Calu3 (cell line): ENCODE data around the gene DHRS2. TPM values are rescaled to one million over a fixed set of nuclear protein-coding genes. Genes with fewer than 3 reads are reported as not detected.

Experiments used
- BruUV-seq: library from RNA; stranded (reverse); fragments of 400-500 nt; replicated peaks from 2 replicates; lab custom pipeline; 2021; lab: Mats Ljungman, UMichigan
- CTCF ChIA-PET: fragments of 300-600 bp; sonication (Branson Sonifier 250); formaldehyde crosslinking; loops from one replicate; lab custom pipeline; 2022; ENCODE audit warnings: antibody characterized with exemption; lab: Charles Lee
- DNase-seq: peaks from one replicate; pipeline ENCODE4 v3.0.0; 2022
- H3K27ac Mint-ChIP-seq: one replicate; pipeline ENCODE4 v1.8.0; 2022; ENCODE audit warnings: mixed read lengths; ENCODE audit not compliant: unreplicated experiment
- H3K27me3 Mint-ChIP-seq: one replicate; pipeline ENCODE4 v1.8.0; 2022; ENCODE audit warnings: mixed read lengths; ENCODE audit not compliant: unreplicated experiment
- H3K36me3 Mint-ChIP-seq: one replicate; pipeline ENCODE4 v1.8.0; 2022; ENCODE audit warnings: mild to moderate bottlenecking, moderate library complexity, mixed read lengths; ENCODE audit not compliant: insufficient read depth, unreplicated experiment
- H3K4me1 Mint-ChIP-seq: one replicate; pipeline ENCODE4 v1.8.0; 2022; ENCODE audit warnings: mild to moderate bottlenecking, low read depth, mixed read lengths; ENCODE audit not compliant: unreplicated experiment
- H3K4me3 Mint-ChIP-seq: one replicate; pipeline ENCODE4 v1.8.0; 2022; ENCODE audit warnings: mild to moderate bottlenecking, low read depth, moderate library complexity, mixed read lengths; ENCODE audit not compliant: unreplicated experiment
- H3K9me3 Mint-ChIP-seq: one replicate; pipeline ENCODE4 v1.8.0; 2022; ENCODE audit warnings: low read depth, mixed read lengths; ENCODE audit not compliant: unreplicated experiment
- intact Hi-C: fragments of 100-400 bp; cut with micrococcal nuclease; formaldehyde crosslinking; loops from one replicate; pipeline ENCODE4 v1.10.0; 2022; ENCODE audit not compliant: unreplicated experiment
- total RNA-seq: library from RNA; stranded (reverse); gene quantifications from 2 replicates; pipeline ENCODE4 v1.2.3, GENCODE V29; 2022
- TF ChIP-seq, protein P1 (sequence below): fragments of 200-600 bp; IDR thresholded peaks from one replicate; pipeline ENCODE4 v1.8.0; 2022; ENCODE audit warnings: antibody characterized with exemption; ENCODE audit not compliant: unreplicated experiment

DHRS2 gene
- total RNA-seq, 1 experiment from 2014 or later, result 1.8 TPM

DNA sequence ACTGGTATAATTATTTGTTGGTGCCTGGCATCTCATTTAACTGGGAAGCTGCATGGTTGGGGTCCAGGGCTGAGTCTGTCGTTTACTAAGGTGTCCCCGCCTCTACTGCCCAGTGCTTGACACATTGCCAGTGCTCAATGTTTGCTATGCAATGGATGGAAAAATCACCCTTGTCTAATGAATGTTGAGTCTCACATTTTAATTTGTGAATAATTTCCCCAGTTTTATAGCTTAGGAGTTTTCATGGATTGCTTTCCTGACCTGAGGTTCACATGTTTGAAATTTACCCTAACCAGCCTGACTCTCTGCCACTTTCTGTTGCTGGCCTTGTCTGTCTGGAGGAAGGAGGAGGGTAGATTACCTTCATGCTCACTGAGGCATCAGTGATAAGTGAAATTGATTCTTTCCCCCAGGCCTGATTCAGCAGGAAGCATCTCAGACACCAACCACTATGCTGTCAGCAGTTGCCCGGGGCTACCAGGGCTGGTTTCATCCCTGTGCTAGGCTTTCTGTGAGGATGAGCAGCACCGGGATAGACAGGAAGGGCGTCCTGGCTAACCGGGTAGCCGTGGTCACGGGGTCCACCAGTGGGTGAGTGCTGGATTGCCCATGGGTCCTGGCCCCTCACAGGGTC, 2.4 kb downstream of the DHRS2 start:
- CTCF ChIA-PET, result no interaction called here
- no peak for DNase-seq
- Mint-ChIP-seq H3K36me3 (no peaks in the 10 kb centered on the region), H3K4me1 (no peaks in the 10 kb centered on the region), H3K4me3 (no peak overlapping the region), H3K27ac (no peak overlapping the region), H3K9me3 (no peaks in the 10 kb centered on the region), H3K27me3 (peaks cover 18% of the 10 kb centered on the region)
- TF ChIP-seq, protein P1, sequence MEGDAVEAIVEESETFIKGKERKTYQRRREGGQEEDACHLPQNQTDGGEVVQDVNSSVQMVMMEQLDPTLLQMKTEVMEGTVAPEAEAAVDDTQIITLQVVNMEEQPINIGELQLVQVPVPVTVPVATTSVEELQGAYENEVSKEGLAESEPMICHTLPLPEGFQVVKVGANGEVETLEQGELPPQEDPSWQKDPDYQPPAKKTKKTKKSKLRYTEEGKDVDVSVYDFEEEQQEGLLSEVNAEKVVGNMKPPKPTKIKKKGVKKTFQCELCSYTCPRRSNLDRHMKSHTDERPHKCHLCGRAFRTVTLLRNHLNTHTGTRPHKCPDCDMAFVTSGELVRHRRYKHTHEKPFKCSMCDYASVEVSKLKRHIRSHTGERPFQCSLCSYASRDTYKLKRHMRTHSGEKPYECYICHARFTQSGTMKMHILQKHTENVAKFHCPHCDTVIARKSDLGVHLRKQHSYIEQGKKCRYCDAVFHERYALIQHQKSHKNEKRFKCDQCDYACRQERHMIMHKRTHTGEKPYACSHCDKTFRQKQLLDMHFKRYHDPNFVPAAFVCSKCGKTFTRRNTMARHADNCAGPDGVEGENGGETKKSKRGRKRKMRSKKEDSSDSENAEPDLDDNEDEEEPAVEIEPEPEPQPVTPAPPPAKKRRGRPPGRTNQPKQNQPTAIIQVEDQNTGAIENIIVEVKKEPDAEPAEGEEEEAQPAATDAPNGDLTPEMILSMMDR, result no peak
- intact Hi-C loops, result no loop called here
- BruUV-seq, result no TSS peak

DNA sequence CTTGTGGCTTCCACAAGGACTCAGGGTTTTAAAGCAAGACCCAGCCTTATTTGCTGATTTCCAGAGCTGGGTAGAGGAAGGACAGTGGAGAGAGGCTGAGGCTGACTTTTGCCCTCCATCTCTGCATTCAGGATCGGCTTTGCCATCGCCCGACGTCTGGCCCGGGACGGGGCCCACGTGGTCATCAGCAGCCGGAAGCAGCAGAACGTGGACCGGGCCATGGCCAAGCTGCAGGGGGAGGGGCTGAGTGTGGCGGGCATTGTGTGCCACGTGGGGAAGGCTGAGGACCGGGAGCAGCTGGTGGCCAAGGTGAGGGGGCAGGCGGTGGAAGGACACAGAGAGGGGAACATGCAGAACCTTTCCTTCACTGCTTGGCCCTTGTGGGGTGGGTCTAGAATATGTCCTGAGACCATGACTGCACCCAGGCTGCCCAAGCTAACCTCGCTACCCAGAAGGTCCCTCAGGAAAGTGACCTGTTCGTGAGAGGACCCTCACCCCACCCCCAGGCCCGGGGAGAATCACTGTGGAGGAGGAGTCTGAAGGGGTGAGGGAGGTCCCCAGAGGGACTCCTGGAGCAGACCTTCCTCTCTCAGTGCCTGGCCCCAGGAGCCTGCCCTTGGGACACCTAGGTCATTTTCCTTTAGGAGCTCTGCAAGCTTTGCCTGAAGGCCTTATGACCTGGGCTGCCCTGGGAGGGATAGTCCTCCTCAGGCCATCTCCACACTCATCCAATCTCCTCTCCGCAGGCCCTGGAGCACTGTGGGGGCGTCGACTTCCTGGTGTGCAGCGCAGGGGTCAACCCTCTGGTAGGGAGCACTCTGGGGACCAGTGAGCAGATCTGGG, 3.1 kb downstream of the DHRS2 start:
- no peak for DNase-seq
- intact Hi-C loops, result no loop called here
- Mint-ChIP-seq H3K27me3 (peaks cover 13% of the 10 kb centered on the region), H3K4me3 (no peak overlapping the region), H3K27ac (no peak overlapping the region), H3K36me3 (no peaks in the 10 kb centered on the region), H3K9me3 (no peaks in the 10 kb centered on the region), H3K4me1 (no peaks in the 10 kb centered on the region)
- TF ChIP-seq, protein P1, result no peak
- CTCF ChIA-PET, result interaction anchor here (0.6 kb wide), 1 partner anchor 727 kb away, joined by 3 read pairs; no protein-coding TSS in a partner anchor
- no TSS peak for BruUV-seq

GRCh38 chr14:23639891-23640523, 3.8 kb downstream of the DHRS2 start:
- Mint-ChIP-seq H3K4me1 (no peaks in the 10 kb centered on the region), H3K27me3 (peaks cover 13% of the 10 kb centered on the region), H3K36me3 (no peaks in the 10 kb centered on the region), H3K9me3 (no peaks in the 10 kb centered on the region), H3K4me3 (no peak overlapping the region), H3K27ac (no peak overlapping the region)
- intact Hi-C loops, result no loop called here
- no TSS peak for BruUV-seq
- TF ChIP-seq, protein P1, result no peak
- CTCF ChIA-PET, result interaction anchor here (0.6 to 2.3 kb wide), 2 partner anchors 8 to 726 kb away, joined by 3 to 10 read pairs; no protein-coding TSS in a partner anchor
- no peak for DNase-seq

GRCh38 chr14:23640524-23641141, 4.5 kb downstream of the DHRS2 start:
- peaks cover 13% of the 10 kb centered on the region for H3K27me3 Mint-ChIP-seq
- no peak for DNase-seq
- intact Hi-C loops, result no loop called here
- no peaks in the 10 kb centered on the region for H3K9me3 Mint-ChIP-seq
- TF ChIP-seq, protein P1, result no peak
- CTCF ChIA-PET, result interaction anchor here (2.3 kb wide), 1 partner anchor 9 kb away, joined by 10 read pairs; no protein-coding TSS in a partner anchor
- no TSS peak for BruUV-seq
- H3K36me3 Mint-ChIP-seq, result no peaks in the 10 kb centered on the region
- no peaks in the 10 kb centered on the region for H3K4me1 Mint-ChIP-seq
- no peak overlapping the region for H3K4me3 Mint-ChIP-seq
- H3K27ac Mint-ChIP-seq, result no peak overlapping the region
